ENCODE results near the gene CMTM8. TPM values are rescaled to one million over a fixed set of nuclear protein-coding genes. Genes with fewer than 3 reads are reported as not detected.
A peak's percentile ranks its signal among the peaks of the same experiment; 100 is the strongest.

The CMTM8 gene
- total RNA-seq, 6 experiments from 2014 or later: 13.3 to 27.1 (median 20.9) TPM

GRCh38 chr3:32336113-32336498, 97.6 kb downstream of the CMTM8 start:
- Histone ChIP-seq H3K4me3 (no peak overlapping the region), H3K4me1 (peaks cover 0 to 26% (median 5%) of the 10 kb centered on the region in 4 donors), H3K27ac (no peak overlapping the region), H3K9me3 (no peaks in the 10 kb centered on the region), H3K36me3 (no peaks in the 10 kb centered on the region), H3K27me3 (no peaks in the 10 kb centered on the region)
- no peak for TF ChIP-seq POLR2A (IDR thresholded peaks at IDR 0.05)
- no peak for TF ChIP-seq CTCF (IDR thresholded peaks at IDR 0.05)
- ATAC-seq (no peak), DNase-seq (no peak)
- WGBS (ENCODE audit: insufficient coverage, low coverage, low lambda C conversion rate, missing lambda C conversion rate): 77% methylated on average over 2 of the region's 2 CpGs
- intact Hi-C loops (cut with DNase I): no loop called here

- no peaks in the 10 kb centered on the region for H3K36me3 ChIP-seq
- no peak for DNase-seq
- ATAC-seq: no peak
- TF ChIP-seq CTCF (IDR thresholded peaks at IDR 0.05): no peak
- no peak for TF ChIP-seq POLR2A (IDR thresholded peaks at IDR 0.05)
- H3K27me3 ChIP-seq: no peaks in the 10 kb centered on the region
- H3K4me3 ChIP-seq: no peak overlapping the region
- intact Hi-C loops (cut with DNase I): no loop called here
- H3K9me3 ChIP-seq: no peaks in the 10 kb centered on the region
- no peak overlapping the region for H3K27ac ChIP-seq
- peaks cover 0 to 28% (median 5%) of the 10 kb centered on the region in 4 donors for H3K4me1 ChIP-seq
Observed at GRCh38 chr3:32337505-32337904, 99.0 kb downstream of the CMTM8 start.

- no peak overlapping the region for H3K4me3 ChIP-seq
Observed at GRCh38 chr3:32340039-32340438, 101.6 kb downstream of the CMTM8 start.

GRCh38 chr3:32340611-32341365, 102.3 kb downstream of the CMTM8 start:
- Histone ChIP-seq H3K36me3 (no peaks in the 10 kb centered on the region), H3K4me3 (no peak overlapping the region), H3K4me1 (peaks cover 0 to 22% (median 5%) of the 10 kb centered on the region in 4 donors), H3K27me3 (no peaks in the 10 kb centered on the region), H3K27ac (peak overlapping the region in 1 of 3 donors; percentile 15), H3K9me3 (no peaks in the 10 kb centered on the region)
- DNase-seq (peak; percentile 72 to 82 (median 79)), ATAC-seq (peak; percentile 87 to 96 (median 90))
- intact Hi-C loops (cut with DNase I): no loop called here
- WGBS (ENCODE audit: insufficient coverage, low coverage, low lambda C conversion rate, missing lambda C conversion rate): 53% methylated on average over 4 of the region's 7 CpGs
- TF ChIP-seq POLR2A (IDR thresholded peaks at IDR 0.05): no peak
- no peak for TF ChIP-seq CTCF (IDR thresholded peaks at IDR 0.05)

More at GRCh38 chr3:32340039-32340438, 101.6 kb downstream of the CMTM8 start:
- intact Hi-C loops (cut with DNase I): no loop called here
- Histone ChIP-seq H3K27me3 (no peaks in the 10 kb centered on the region), H3K9me3 (no peaks in the 10 kb centered on the region), H3K36me3 (no peaks in the 10 kb centered on the region), H3K4me1 (peaks cover 0 to 28% (median 5%) of the 10 kb centered on the region in 4 donors), H3K27ac (no peak overlapping the region)
- 19% methylated on average over 6 of the region's 6 CpGs for WGBS (ENCODE audit: insufficient coverage, low coverage, low lambda C conversion rate, missing lambda C conversion rate)
- TF ChIP-seq CTCF (IDR thresholded peaks at IDR 0.05) (peak; percentile 30 to 54 (median 40)), POLR2A (IDR thresholded peaks at IDR 0.05) (no peak)
- ATAC-seq (peak; percentile 65 to 91 (median 84)), DNase-seq (peak in 1 of 3 donors; percentile 58)

Measured in right lobe of liver (tissue), 6 donors.